GM19324 (cell line): ENCODE data around the gene LAMC3.
A peak's percentile ranks its signal among the peaks of the same experiment; 100 is the strongest.
"Not testable (repeated sequence)": the region's sequence is repeated elsewhere in the genome, so short reads cannot be mapped to it uniquely, and the experiment has no call there.

Experiments
- ATAC-seq: cut with Tn5 transposase; IDR thresholded peaks from one replicate; pipeline ENCODE4 v1.9.1; 2021; ENCODE audit warnings: mild to moderate bottlenecking, moderate library complexity; ENCODE audit not compliant: unreplicated experiment, low FRiP score

LAMC3 gene

GRCh38 chr9:131107760-131108159, 98.8 kb downstream of the LAMC3 start:
- ATAC-seq = no peak

GRCh38 chr9:131111186-131111853, 102.3 kb downstream of the LAMC3 start:
- ATAC-seq = no peak

- no peak for ATAC-seq
Measured at GRCh38 chr9:131111854-131112311, 102.9 kb downstream of the LAMC3 start.

- ATAC-seq = no peak
Measured at GRCh38 chr9:131112374-131113154, 103.6 kb downstream of the LAMC3 start.

GRCh38 chr9:131113655-131114054, 104.7 kb downstream of the LAMC3 start:
- ATAC-seq = no peak

- ATAC-seq = no peak
Measured at GRCh38 chr9:131114084-131114535, 105.1 kb downstream of the LAMC3 start.

GRCh38 chr9:131115360-131115742, 106.4 kb downstream of the LAMC3 start:
- ATAC-seq = not testable (repeated sequence)

GRCh38 chr9:131116281-131117120, 107.5 kb downstream of the LAMC3 start:
- no peak for ATAC-seq

- ATAC-seq = no peak
Measured at GRCh38 chr9:131117121-131117761, 108.3 kb downstream of the LAMC3 start.

- ATAC-seq = no peak
Measured at GRCh38 chr9:131117762-131118145, 108.8 kb downstream of the LAMC3 start.

GRCh38 chr9:131119600-131119999, 110.6 kb downstream of the LAMC3 start:
- no peak for ATAC-seq

GRCh38 chr9:131120620-131121228, 111.8 kb downstream of the LAMC3 start:
- no peak for ATAC-seq

- ATAC-seq = no peak
Measured at GRCh38 chr9:131121346-131121745, 112.4 kb downstream of the LAMC3 start.

GRCh38 chr9:131122158-131122557, 113.2 kb downstream of the LAMC3 start:
- ATAC-seq = no peak

- ATAC-seq = no peak
Measured at GRCh38 chr9:131125038-131125287, 116.0 kb downstream of the LAMC3 start.

- ATAC-seq = peak; percentile 93
Measured at GRCh38 chr9:131125288-131126058, 116.5 kb downstream of the LAMC3 start, which contains the start of gene NUP214. TSS of gene NUP214 (plus strand) at chr9:131125586. CDS start at chr9:131125705, 119 bp downstream.

GRCh38 chr9:131126059-131126426, 117.1 kb downstream of the LAMC3 start:
- ATAC-seq = no peak

GRCh38 chr9:131129183-131129582, 120.2 kb downstream of the LAMC3 start:
- ATAC-seq = no peak

- ATAC-seq = no peak
Measured at GRCh38 chr9:131138676-131139075, 129.7 kb downstream of the LAMC3 start.

- no peak for ATAC-seq
Measured at GRCh38 chr9:131140112-131140511, 131.1 kb downstream of the LAMC3 start.
